ELF-1 (cell line): ENCODE results near the gene NDRG3.
A peak's percentile ranks its signal among the peaks of the same experiment; 100 is the strongest.

Experiments
- DNase-seq: peaks from one replicate; pipeline ENCODE4 v3.0.0-alpha.2; 2016; ENCODE audit warnings: low read depth, low spot score

NDRG3 gene

DNA sequence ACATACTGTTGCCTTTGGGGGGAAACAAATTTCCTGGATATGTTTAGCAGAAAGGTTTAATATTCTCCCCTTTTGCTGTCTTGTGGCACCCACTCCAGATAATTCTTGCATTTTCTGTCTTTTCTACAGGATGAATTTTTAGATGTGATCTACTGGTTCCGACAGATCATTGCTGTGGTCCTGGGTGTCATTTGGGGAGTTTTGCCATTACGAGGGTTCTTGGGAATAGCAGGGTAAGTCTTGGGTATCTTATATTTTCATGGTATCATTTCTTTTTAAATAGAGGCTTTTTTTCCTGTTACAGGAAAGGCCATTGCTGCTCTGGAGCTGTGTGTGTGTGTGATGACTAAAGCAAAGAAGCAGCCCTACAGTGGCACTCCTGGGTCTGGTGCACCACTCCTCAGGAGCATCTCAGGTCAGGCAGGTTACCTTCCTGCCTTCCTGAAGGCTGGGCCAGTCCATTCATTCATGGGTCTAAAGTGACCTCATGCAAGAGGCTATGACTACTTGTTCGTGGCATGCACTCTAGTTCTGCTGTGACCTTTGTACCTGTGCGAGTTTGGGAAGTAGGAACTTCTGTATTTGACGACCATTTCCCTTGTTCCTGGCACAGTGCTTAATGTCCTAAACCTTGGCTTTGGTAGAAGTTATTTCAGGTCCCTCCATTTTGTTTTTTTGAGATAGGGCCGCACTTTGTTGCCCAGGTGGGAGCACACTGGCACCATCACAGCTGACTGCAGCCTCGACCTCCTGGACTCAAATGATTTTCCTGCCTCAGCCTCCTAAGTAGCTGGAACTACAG is 138.1 kb downstream of the NDRG3 start:
- no peak for DNase-seq

DNA sequence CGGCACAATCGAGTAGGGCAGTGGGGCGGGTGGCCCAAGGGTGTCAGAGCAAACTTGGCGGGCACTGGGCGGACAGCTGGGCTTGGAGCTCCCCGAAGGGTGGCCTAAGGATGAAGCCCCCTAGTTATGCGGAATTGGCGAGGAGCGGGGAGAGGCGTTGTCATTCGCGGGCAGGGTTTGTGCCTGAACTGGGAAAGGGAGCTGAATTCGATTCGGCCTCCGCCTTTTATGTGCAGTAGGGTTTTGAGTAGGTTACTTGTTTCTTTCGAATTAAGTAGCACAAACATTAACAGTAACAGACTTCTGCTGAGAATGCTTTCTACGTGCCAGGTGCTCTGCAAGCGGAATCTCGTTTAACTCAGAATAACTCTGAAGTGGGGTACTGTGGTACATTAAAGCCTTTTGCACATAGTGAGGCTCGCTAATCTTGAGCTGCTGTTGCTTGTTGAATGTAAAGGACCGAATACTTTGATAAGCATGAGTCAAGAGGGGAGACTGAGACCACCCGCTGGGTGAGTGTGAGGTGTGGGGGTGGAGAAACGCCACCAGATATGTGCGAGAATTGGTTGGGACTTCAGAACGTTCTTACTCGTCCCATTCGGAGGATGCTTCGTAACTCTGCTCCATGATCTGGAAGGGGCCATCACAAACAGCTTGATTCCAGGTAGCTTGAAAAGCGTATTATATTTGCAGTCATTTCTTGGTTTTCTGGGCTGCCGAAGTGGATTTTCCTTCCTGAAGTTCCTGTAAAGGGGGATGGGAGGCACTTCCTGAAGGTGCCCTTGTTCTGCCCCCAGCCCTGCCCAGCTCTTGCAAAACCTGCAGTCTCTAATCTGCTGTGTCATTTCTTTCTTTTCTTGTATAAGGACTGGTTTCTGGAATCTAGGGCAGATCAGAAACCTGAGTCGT is 139.5 kb downstream of the NDRG3 start:
- DNase-seq, result peak; percentile 45

DNA sequence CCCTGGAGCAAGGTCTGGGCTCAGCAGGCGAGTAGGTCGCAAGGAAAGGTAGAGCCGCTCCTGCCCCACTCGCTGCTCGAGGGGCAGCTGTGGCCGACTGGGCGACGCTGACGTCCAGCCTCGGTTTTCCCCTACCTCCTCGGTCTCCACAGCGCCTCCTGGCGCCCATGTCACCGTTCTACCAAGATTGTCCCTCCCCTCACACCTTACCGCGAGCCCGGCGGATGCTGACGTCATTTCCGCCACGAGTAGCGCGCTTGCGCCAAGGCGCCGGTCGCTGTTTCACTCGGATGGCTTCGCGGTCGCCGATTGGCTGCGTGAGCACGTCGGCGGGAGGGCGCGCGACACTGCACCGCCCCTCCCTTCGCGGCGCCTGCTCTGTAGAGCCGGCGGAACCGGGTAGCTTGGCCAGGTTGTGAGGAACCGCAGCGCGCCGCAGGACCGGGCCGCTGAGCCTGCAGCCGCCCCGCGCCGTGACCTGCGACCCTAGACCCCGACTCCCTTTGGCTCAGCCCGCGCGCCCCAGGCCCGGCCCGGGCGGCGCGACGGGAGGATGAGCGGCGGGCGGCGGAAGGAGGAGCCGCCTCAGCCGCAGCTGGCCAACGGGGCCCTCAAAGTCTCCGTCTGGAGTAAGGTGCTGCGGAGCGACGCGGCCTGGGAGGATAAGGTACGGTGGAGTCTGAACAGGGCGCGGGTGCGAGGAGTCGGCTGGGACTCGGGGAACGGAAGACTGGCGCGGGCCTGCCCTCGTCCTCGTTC is 140.3 kb downstream of the NDRG3 start, which contains the start of gene RAB5IF:
TSS of gene RAB5IF (plus strand) at position 381 of the 759 bp plus-strand sequence. CDS start at position 554, 173 bp downstream.
- peak; percentile 100 for DNase-seq

DNA sequence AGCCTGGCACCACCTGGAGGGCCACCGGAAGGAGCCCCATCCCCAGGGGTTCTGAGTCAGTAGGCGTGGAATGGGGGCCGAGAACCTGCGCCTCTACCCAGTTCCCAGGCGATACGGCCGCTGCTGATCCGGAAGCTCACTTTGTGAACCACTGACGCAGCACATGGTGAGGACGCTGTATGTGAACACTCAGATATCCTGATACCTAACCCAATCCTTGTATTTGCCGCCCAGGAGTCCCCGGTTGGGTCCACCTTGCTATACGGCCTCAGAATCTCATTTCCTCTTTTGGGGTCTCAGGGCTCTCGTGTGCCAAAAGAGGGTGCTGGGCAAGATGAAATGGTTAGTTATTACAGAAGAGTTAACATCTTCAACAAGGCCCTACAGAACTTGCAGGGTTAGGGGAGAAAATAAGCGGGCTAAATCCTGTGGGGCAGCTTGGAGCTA is 140.9 kb downstream of the NDRG3 start:
- DNase-seq, result no peak
